Measurements from ENCODE around the gene LDLRAD4.

The LDLRAD4 gene

DNA sequence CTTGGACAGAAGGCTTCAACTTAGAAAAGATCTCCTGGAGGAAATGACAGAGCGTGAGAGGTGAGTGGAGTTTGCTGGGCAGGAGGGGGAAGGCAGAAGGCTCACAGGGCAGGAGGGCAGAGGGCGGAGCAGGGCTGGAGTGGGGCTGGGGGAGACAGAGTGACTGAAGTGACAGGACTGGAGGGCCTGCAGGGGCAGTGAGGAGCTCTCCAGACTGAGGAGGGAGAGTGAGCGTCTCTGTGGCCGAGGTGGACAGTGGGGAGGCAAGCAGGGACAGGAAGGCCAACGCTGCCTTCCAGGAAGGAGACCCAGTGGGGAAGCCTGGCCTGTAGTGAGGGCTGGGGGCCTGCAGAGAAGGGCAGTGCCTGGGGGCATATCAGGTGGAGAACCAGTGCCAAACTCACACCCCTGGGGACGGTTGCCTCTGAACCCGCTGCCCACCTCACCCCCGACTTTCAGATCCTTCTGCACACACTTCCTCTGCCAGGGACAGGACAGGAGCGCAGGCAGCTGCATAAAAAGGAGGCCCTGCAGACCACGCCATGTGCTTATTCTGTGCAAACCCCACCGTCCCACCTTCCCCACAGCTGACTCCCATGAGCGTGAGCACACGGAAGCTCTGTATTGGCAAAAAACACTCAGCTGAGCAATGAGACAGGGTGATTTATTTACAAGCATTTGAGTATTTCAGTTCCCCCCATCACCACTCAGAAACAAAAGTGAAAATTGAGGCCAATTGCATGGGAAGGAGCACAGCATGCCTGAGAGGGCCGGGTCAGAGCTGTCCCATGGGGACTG, 263.5 kb downstream of the LDLRAD4 start:
- Histone ChIP-seq H2AFZ (ENCODE audit: low read depth, low read length) (no peak overlapping the region), H3K4me2 (ENCODE audit: low read length, poor library complexity, severe bottlenecking) (no peak overlapping the region), H3K36me3 (ENCODE audit: control insufficient read depth in 1 of 2, insufficient read depth in 2 of 2, low read depth in 1 of 2, low read length in 2 of 2) (no peaks in the 10 kb centered on the region), H4K91ac (ENCODE audit: low read length) (no peak overlapping the region), H3K9ac (ENCODE audit: low read length) (no peak overlapping the region), H4K8ac (ENCODE audit: low read length) (no peak overlapping the region), H3K4me3 (ENCODE audit: insufficient read depth in 1 of 2, low read depth in 1 of 2, low read length in 2 of 2) (no peak overlapping the region), H3K79me1 (replicated peaks; ENCODE audit: low read length, poor library complexity, severe bottlenecking) (no peaks in the 10 kb centered on the region), H2BK15ac (ENCODE audit: low read depth, poor library complexity, severe bottlenecking) (no peak overlapping the region), H3K27me3 (ENCODE audit: control insufficient read depth in 1 of 2, insufficient read depth in 1 of 2, low read length in 2 of 2) (no peaks in the 10 kb centered on the region), H3K4ac (ENCODE audit: low read depth in 1 of 2, low read length in 2 of 2) (no peak overlapping the region), H2BK5ac (ENCODE audit: low read depth, low read length, poor library complexity, severe bottlenecking) (no peak overlapping the region), H3K18ac (ENCODE audit: low read depth in 1 of 2, low read length in 2 of 2) (no peak overlapping the region), H2BK120ac (ENCODE audit: low read depth, low read length) (no peak overlapping the region), H3K14ac (ENCODE audit: low read length in 2 of 2) (no peak overlapping the region), H2BK12ac (ENCODE audit: low read length in 2 of 2) (no peak overlapping the region), H2AK5ac (ENCODE audit: low read length, severe bottlenecking) (no peak overlapping the region), H3K4me1 (ENCODE audit: control insufficient read depth, insufficient read depth, low read depth, low read length) (no peaks in the 10 kb centered on the region), H3K9me3 (ENCODE audit: control insufficient read depth, low read length) (no peaks in the 10 kb centered on the region), H3K23ac (ENCODE audit: low read length in 2 of 2) (no peak overlapping the region), H3K27ac (ENCODE audit: low read length, poor library complexity, severe bottlenecking) (no peak overlapping the region)
- 83% methylated on average over 14 of the region's 14 CpGs for WGBS
- no peak for DNase-seq

DNA sequence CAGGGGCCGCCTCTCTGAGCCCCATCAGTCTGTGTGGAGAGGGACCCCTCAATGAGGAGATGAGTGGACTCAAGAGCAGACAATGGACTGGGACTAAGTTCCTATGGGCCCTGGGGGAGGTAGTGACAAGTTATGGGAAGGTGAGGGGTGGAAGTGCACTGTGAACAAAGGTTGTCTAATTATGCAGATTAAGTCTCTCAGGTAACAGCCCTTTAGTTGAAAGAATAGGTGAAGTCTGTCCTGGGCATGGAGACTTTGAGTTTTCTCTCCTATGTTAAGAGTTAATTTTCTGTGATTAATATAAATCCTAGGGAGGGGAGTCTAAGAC, 264.0 kb downstream of the LDLRAD4 start:
- no peaks in the 10 kb centered on the region for H3K4me1 ChIP-seq (ENCODE audit: control insufficient read depth, insufficient read depth, low read depth, low read length)
- H3K23ac ChIP-seq (ENCODE audit: low read length in 2 of 2) = no peak overlapping the region
- no peak overlapping the region for H2BK15ac ChIP-seq (ENCODE audit: low read depth, poor library complexity, severe bottlenecking)
- H3K14ac ChIP-seq (ENCODE audit: low read length in 2 of 2) = no peak overlapping the region
- no peaks in the 10 kb centered on the region for H3K79me1 ChIP-seq (replicated peaks; ENCODE audit: low read length, poor library complexity, severe bottlenecking)
- no peak overlapping the region for H3K9ac ChIP-seq (ENCODE audit: low read length)
- DNase-seq = no peak
- no peak overlapping the region for H2BK12ac ChIP-seq (ENCODE audit: low read length in 2 of 2)
- no peaks in the 10 kb centered on the region for H3K36me3 ChIP-seq (ENCODE audit: control insufficient read depth in 1 of 2, insufficient read depth in 2 of 2, low read depth in 1 of 2, low read length in 2 of 2)
- H2AFZ ChIP-seq (ENCODE audit: low read depth, low read length) = no peak overlapping the region
- no peak overlapping the region for H3K27ac ChIP-seq (ENCODE audit: low read length, poor library complexity, severe bottlenecking)
- H2BK120ac ChIP-seq (ENCODE audit: low read depth, low read length) = no peak overlapping the region
- no peak overlapping the region for H3K4ac ChIP-seq (ENCODE audit: low read depth in 1 of 2, low read length in 2 of 2)
- H3K9me3 ChIP-seq (ENCODE audit: control insufficient read depth, low read length) = no peaks in the 10 kb centered on the region
- H3K4me2 ChIP-seq (ENCODE audit: low read length, poor library complexity, severe bottlenecking) = no peak overlapping the region
- no peak overlapping the region for H3K18ac ChIP-seq (ENCODE audit: low read depth in 1 of 2, low read length in 2 of 2)
- H2AK5ac ChIP-seq (ENCODE audit: low read length, severe bottlenecking) = no peak overlapping the region
- no peak overlapping the region for H4K8ac ChIP-seq (ENCODE audit: low read length)
- H3K27me3 ChIP-seq (ENCODE audit: control insufficient read depth in 1 of 2, insufficient read depth in 1 of 2, low read length in 2 of 2) = no peaks in the 10 kb centered on the region
- WGBS = 88% methylated on average over 1 of the region's 1 CpG
- no peak overlapping the region for H4K91ac ChIP-seq (ENCODE audit: low read length)
- no peak overlapping the region for H2BK5ac ChIP-seq (ENCODE audit: low read depth, low read length, poor library complexity, severe bottlenecking)
- H3K4me3 ChIP-seq (ENCODE audit: insufficient read depth in 1 of 2, low read depth in 1 of 2, low read length in 2 of 2) = no peak overlapping the region

GRCh38 chr18:13483316-13484270, 265.0 kb downstream of the LDLRAD4 start:
- no peak overlapping the region for H2BK15ac ChIP-seq (ENCODE audit: low read depth, poor library complexity, severe bottlenecking)
- no peak overlapping the region for H3K27ac ChIP-seq (ENCODE audit: low read length, poor library complexity, severe bottlenecking)
- no peak overlapping the region for H3K4ac ChIP-seq (ENCODE audit: low read depth in 1 of 2, low read length in 2 of 2)
- H2BK5ac ChIP-seq (ENCODE audit: low read depth, low read length, poor library complexity, severe bottlenecking) = no peak overlapping the region
- H2AFZ ChIP-seq (ENCODE audit: low read depth, low read length) = no peak overlapping the region
- no peaks in the 10 kb centered on the region for H3K27me3 ChIP-seq (ENCODE audit: control insufficient read depth in 1 of 2, insufficient read depth in 1 of 2, low read length in 2 of 2)
- no peak overlapping the region for H3K4me2 ChIP-seq (ENCODE audit: low read length, poor library complexity, severe bottlenecking)
- no peak overlapping the region for H2BK12ac ChIP-seq (ENCODE audit: low read length in 2 of 2)
- H3K9me3 ChIP-seq (ENCODE audit: control insufficient read depth, low read length) = no peaks in the 10 kb centered on the region
- H3K79me1 ChIP-seq (replicated peaks; ENCODE audit: low read length, poor library complexity, severe bottlenecking) = no peaks in the 10 kb centered on the region
- H4K8ac ChIP-seq (ENCODE audit: low read length) = no peak overlapping the region
- H3K9ac ChIP-seq (ENCODE audit: low read length) = no peak overlapping the region
- no peak overlapping the region for H3K18ac ChIP-seq (ENCODE audit: low read depth in 1 of 2, low read length in 2 of 2)
- H3K4me3 ChIP-seq (ENCODE audit: insufficient read depth in 1 of 2, low read depth in 1 of 2, low read length in 2 of 2) = no peak overlapping the region
- no peak overlapping the region for H2AK5ac ChIP-seq (ENCODE audit: low read length, severe bottlenecking)
- 86% methylated on average over 14 of the region's 16 CpGs for WGBS
- H4K91ac ChIP-seq (ENCODE audit: low read length) = no peak overlapping the region
- H3K23ac ChIP-seq (ENCODE audit: low read length in 2 of 2) = no peak overlapping the region
- DNase-seq = no peak
- H2BK120ac ChIP-seq (ENCODE audit: low read depth, low read length) = no peak overlapping the region
- H3K14ac ChIP-seq (ENCODE audit: low read length in 2 of 2) = no peak overlapping the region
- H3K36me3 ChIP-seq (ENCODE audit: control insufficient read depth in 1 of 2, insufficient read depth in 2 of 2, low read depth in 1 of 2, low read length in 2 of 2) = no peaks in the 10 kb centered on the region
- H3K4me1 ChIP-seq (ENCODE audit: control insufficient read depth, insufficient read depth, low read depth, low read length) = no peaks in the 10 kb centered on the region

- no peak overlapping the region for H3K23ac ChIP-seq (ENCODE audit: low read length in 2 of 2)
- no peak overlapping the region for H2BK120ac ChIP-seq (ENCODE audit: low read depth, low read length)
- no peak overlapping the region for H4K8ac ChIP-seq (ENCODE audit: low read length)
- H2BK12ac ChIP-seq (ENCODE audit: low read length in 2 of 2) = no peak overlapping the region
- no peak overlapping the region for H3K9ac ChIP-seq (ENCODE audit: low read length)
- H3K14ac ChIP-seq (ENCODE audit: low read length in 2 of 2) = no peak overlapping the region
- H3K27ac ChIP-seq (ENCODE audit: low read length, poor library complexity, severe bottlenecking) = no peak overlapping the region
- no peak overlapping the region for H3K18ac ChIP-seq (ENCODE audit: low read depth in 1 of 2, low read length in 2 of 2)
- no peak overlapping the region for H3K4me3 ChIP-seq (ENCODE audit: insufficient read depth in 1 of 2, low read depth in 1 of 2, low read length in 2 of 2)
- H2AK5ac ChIP-seq (ENCODE audit: low read length, severe bottlenecking) = no peak overlapping the region
- H3K9me3 ChIP-seq (ENCODE audit: control insufficient read depth, low read length) = no peaks in the 10 kb centered on the region
- no peak overlapping the region for H3K4ac ChIP-seq (ENCODE audit: low read depth in 1 of 2, low read length in 2 of 2)
- no peak overlapping the region for H2AFZ ChIP-seq (ENCODE audit: low read depth, low read length)
- DNase-seq = no peak
- H2BK5ac ChIP-seq (ENCODE audit: low read depth, low read length, poor library complexity, severe bottlenecking) = no peak overlapping the region
- no peak overlapping the region for H2BK15ac ChIP-seq (ENCODE audit: low read depth, poor library complexity, severe bottlenecking)
- no peak overlapping the region for H4K91ac ChIP-seq (ENCODE audit: low read length)
- 87% methylated on average over 6 of the region's 6 CpGs for WGBS
- peaks cover 0 to 2% of the 10 kb centered on the region in 2 experiments for H3K27me3 ChIP-seq (ENCODE audit: control insufficient read depth in 1 of 2, insufficient read depth in 1 of 2, low read length in 2 of 2)
- no peaks in the 10 kb centered on the region for H3K36me3 ChIP-seq (ENCODE audit: control insufficient read depth in 1 of 2, insufficient read depth in 2 of 2, low read depth in 1 of 2, low read length in 2 of 2)
- H3K4me2 ChIP-seq (ENCODE audit: low read length, poor library complexity, severe bottlenecking) = no peak overlapping the region
- no peaks in the 10 kb centered on the region for H3K4me1 ChIP-seq (ENCODE audit: control insufficient read depth, insufficient read depth, low read depth, low read length)
- no peaks in the 10 kb centered on the region for H3K79me1 ChIP-seq (replicated peaks; ENCODE audit: low read length, poor library complexity, severe bottlenecking)
Measured at GRCh38 chr18:13485182-13485581, 266.6 kb downstream of the LDLRAD4 start.

Data from mesenchymal stem cell (in vitro differentiated cells and primary cell).